Adrenal gland (tissue), 12 donors: ENCODE results near the gene S1PR4. TPM values are rescaled to one million over a fixed set of nuclear protein-coding genes. Genes with fewer than 3 reads are reported as not detected.

Experiments
- DNase-seq, 7 donors: peaks; one replicate each; pipeline ENCODE4 v3.0.0-alpha.2; 2019 to 2020
- H3K27ac ChIP-seq, 5 donors: fragments of 200-600 bp; sonication (generic) in 4 of 5; 1 replicate in 3 of 5; 2 replicates in 2 of 5; pipeline versions ENCODE4 v1.5.1 to v1.8.0; 2016 to 2020; ENCODE audit warnings: mild to moderate bottlenecking in 1 of 5
- H3K27me3 ChIP-seq: fragments of 200-600 bp; 2 replicates; pipeline ENCODE4 v1.8.0; 2021
- H3K36me3 ChIP-seq, 2 donors: fragments of 200-600 bp; replicated peaks in 1 of 2; 1 replicate in 1 of 2; 2 replicates in 1 of 2; pipeline versions ENCODE4 v1.5.1 to v1.8.0; 2018 to 2022
- H3K4me1 ChIP-seq, 2 donors: fragments of 200-600 bp; replicated peaks in 1 of 2; 1 replicate in 1 of 2; 2 replicates in 1 of 2; pipeline versions ENCODE4 v1.5.1 to v1.8.0; 2018 to 2021
- H3K4me3 ChIP-seq, 4 donors: fragments of 200-600 bp; sonication (generic) in 3 of 4; one replicate each; pipeline ENCODE4 v1.5.1; 2016 to 2018
- H3K9me3 ChIP-seq, 3 donors: fragments of 200-600 bp; sonication (generic) in 1 of 3; replicated peaks in 1 of 3; 1 replicate in 2 of 3; 2 replicates in 1 of 3; pipeline versions ENCODE4 v1.5.1 to v1.8.0; 2016 to 2021
- POLR2A ChIP-seq, 2 donors: fragments of 450-650 bp; IDR thresholded peaks; one replicate each; pipeline ENCODE4 v1.6.1; 2017; ENCODE audit warnings: antibody characterized with exemption in 2 of 2, mild to moderate bottlenecking in 2 of 2, moderate library complexity in 1 of 2
- WGBS, 4 donors: extraction: QIAGEN DNeasy Blood & Tissue Kit in 2 of 4; methylation state at CpG; one replicate each; pipeline versions ENCODE4 v1.1.5 to v1.1.7; 2013 to 2017; 5-methylcytosine and 5-hydroxymethylcytosine counted together
- intact Hi-C, 2 donors: fragments of 100-400 bp; cut with DNase I; formaldehyde crosslinking; loops; one replicate each; pipeline versions ENCODE4 v1.14.1 to v1.15.0; 2022 to 2023
- polyA plus RNA-seq, 3 donors: library from polyadenylated mRNA; stranded (reverse); fragments of 200-250 nt in 2 of 3; fragments of 350-450 nt in 1 of 3; fragmentation: Illumina TruSeq in 1 of 3; extraction: RNeasy Lipid Tissue Mini Kit (QIAGEN cat#74804) in 1 of 3; gene quantifications; one replicate each; pipeline ENCODE4 v1.2.3, GENCODE V29; 2013 to 2014
- total RNA-seq, 9 donors: library from RNA; depleted of rRNA in 4 of 9; stranded (reverse); fragments of >200 nt in 4 of 9; fragments of 120-200 nt in 1 of 9; fragmentation: NEBNext Ultra II Directional in 1 of 9; extraction: Animal tissue kit (Norgen Biotek cat#: 25700) in 1 of 9; gene quantifications; one replicate each; pipeline versions ENCODE4 v1.1.0 to v1.2.4, GENCODE V29; 2013 to 2023
- TF ChIP-seq, protein P1 (sequence below), 6 experiments: fragments of 450-650 bp in 4 of 6; fragments of 200-600 bp in 2 of 6; sonication (generic) in 1 of 6; IDR thresholded peaks; 1 replicate in 5 of 6; 2 replicates in 1 of 6; pipeline versions ENCODE4 v1.5.1 to v1.8.0; 2016 to 2021; ENCODE audit warnings: antibody characterized with exemption in 6 of 6, mild to moderate bottlenecking in 2 of 6, moderate library complexity in 1 of 6
- donor health status: healthy with polysubstance abuse.
- donor health status: Bipolar disorder and iron deficiency.
- donor health status: DM: yes; HTN: yes; CAD: no.
- donor health status: DM: no; HTN: no; CAD: no.
- donor health status: DM: no; HTN: no; CAD: no.
- donor health status: DM: yes; HTN: yes; CAD: no.

Gene S1PR4
- total and polyA plus RNA-seq, 12 donors = 0.78 to 5.5 (median 2.2) TPM; not detected in 1

DNA sequence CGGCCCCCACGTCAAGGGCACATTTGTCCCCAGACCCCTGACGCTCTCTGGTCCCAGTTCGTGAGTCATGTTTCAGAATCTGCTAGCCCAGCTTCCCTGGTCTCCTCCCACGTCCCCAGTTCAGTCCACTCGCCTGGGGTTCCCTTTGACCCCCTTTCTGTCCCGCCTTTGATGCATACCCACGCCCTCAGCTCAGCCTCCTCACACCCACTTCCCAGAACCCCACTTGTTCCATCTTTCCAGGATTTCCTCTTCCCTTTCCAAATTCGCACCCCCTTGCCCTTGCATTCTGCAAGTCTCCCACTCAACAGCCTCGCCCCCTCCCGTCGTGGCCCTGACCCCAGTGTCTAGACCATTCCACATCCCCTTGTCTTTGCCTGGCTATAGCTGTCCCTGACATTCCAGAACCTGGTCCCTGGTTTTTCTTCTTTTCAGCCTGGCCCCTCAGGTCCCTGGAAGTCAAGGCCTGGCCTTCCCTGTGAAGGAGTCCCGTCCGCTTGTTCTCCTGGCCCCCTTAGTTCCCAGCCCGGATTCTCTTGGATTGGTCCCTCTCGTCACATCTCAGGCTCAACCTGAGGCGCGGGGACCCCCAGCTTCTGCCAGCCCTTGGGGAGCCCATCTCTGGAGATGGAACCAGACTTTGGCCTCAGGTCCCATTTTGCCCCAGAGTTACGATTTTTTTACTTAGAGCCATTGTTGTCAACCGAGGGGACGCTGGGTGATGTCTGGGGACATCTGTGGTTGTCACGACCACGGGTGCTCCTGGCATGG is 8.5 kb downstream of the S1PR4 start:
- Histone ChIP-seq H3K27ac (peak overlapping the region; percentile 39 to 94 (median 83)), H3K36me3 (no peaks in the 10 kb centered on the region), H3K9me3 (no peaks in the 10 kb centered on the region), H3K27me3 (no peaks in the 10 kb centered on the region), H3K4me1 (peaks cover 35 to 49% of the 10 kb centered on the region in 2 donors), H3K4me3 (peak overlapping the region in 2 of 4 donors; percentile 60 to 100)
- intact Hi-C loops = no loop called here
- 40 to 47% (median 43%) methylated on average over 18 to 23 of the region's 23 CpGs for whole genome bisulfite sequencing, 4 donors
- peak in 3 of 7 donors; percentile 48 to 62 (median 58) for DNase-seq
- TF ChIP-seq, protein P1, sequence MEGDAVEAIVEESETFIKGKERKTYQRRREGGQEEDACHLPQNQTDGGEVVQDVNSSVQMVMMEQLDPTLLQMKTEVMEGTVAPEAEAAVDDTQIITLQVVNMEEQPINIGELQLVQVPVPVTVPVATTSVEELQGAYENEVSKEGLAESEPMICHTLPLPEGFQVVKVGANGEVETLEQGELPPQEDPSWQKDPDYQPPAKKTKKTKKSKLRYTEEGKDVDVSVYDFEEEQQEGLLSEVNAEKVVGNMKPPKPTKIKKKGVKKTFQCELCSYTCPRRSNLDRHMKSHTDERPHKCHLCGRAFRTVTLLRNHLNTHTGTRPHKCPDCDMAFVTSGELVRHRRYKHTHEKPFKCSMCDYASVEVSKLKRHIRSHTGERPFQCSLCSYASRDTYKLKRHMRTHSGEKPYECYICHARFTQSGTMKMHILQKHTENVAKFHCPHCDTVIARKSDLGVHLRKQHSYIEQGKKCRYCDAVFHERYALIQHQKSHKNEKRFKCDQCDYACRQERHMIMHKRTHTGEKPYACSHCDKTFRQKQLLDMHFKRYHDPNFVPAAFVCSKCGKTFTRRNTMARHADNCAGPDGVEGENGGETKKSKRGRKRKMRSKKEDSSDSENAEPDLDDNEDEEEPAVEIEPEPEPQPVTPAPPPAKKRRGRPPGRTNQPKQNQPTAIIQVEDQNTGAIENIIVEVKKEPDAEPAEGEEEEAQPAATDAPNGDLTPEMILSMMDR (IDR thresholded peaks at IDR 0.05) = no peak
- TF ChIP-seq POLR2A (IDR thresholded peaks at IDR 0.05) = no peak

DNA sequence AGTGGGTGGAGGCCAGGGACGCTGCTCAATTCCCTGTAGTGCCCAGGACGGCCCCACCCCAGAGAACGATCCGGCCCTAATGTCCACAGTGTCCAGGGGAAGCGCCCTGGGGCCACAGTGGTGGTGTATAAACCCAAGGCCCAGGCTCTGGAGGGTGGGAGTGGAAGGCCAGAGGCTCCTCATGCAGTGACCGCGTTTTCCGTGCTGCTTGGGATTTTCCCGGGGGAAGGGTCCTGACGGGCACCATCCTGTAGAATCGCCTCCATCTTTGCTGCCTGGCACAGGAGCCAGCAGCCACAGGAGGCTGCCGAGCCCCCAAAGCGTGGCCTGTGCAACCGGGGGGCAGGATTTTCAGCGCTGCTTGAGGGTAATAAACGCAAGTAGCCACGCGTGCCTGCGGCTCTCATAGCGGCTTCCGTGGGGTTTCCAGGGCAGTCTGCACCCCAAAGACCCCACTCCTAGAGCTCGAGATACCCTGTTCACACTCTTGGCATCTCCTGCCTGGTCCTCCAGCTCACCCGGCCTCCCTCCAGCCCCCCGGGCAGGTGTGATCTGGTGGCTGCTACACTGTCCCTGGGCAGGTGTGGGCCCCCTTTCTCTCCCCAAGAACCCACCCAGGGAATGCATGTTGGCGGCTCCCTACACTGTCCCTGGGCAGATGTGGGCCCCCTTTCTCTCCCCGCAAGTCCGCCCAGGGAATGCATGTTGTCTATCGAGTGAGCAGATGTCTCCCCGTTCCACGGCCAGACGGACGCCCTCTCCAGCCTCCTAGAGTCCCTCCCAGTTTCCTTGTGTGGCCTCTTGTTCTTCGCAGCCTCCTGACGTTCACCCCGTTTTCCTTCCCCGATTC is 9.3 kb downstream of the S1PR4 start:
- Histone ChIP-seq H3K27me3 (no peaks in the 10 kb centered on the region), H3K4me3 (no peak overlapping the region), H3K27ac (peak overlapping the region in 1 of 5 donors; percentile 30), H3K9me3 (no peaks in the 10 kb centered on the region), H3K36me3 (no peaks in the 10 kb centered on the region), H3K4me1 (peaks cover 35 to 49% of the 10 kb centered on the region in 2 donors)
- no peak for DNase-seq
- WGBS, 4 donors = 76 to 86% (median 78%) methylated on average over 16 to 36 of the region's 36 CpGs
- intact Hi-C loops = no loop called here
- TF ChIP-seq, protein P1 (IDR thresholded peaks at IDR 0.05) = no peak
- TF ChIP-seq POLR2A (IDR thresholded peaks at IDR 0.05) = no peak

DNA sequence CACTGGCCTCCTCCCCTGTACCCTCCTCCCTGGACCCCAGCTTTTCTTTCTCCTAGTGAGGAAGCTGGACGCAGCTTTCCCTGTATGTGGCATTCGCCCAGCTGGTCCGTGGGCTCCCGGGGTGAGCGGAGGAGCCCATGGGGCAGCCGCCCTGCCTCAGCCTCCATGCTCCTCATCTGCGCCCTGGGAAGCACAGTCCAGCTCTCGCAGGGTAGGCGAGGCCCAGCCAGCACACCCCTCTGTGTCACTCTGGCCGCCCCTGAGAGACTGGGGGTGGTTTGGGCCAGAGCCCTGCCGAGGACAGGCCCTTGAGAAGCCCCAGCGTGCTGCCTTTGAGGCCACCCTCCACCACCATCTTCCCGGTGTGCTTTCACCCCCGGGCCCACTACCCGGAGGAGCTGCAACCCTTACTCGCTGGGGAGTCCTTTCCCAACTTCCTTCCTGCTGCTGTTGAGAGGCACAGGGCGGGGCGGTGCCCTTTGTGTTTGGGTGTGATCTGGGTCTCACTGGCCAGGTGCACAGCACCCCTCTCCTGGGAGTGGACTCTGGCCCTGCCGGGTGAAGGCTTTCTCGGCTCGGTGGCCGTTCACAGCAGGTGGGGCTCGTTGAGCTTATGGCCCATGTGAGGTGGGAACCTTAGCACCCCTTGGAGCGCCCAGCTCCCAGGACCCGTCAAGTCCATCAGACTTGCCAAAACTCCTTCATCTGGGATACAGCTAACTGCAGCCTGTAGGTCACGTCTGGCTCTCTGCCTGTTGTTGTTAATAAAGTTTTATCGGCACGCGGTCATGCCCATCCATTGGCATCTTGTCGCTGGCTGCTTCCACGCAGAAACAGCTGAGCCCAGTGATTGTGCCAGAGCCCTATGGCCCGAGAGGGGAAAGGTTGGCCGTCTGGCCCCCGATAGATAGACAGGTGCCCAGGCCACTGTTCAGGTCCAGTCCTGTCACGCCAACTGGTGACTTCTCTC is 10.3 kb downstream of the S1PR4 start:
- 85 to 88% (median 86%) methylated on average over 25 to 35 of the region's 35 CpGs for WGBS, 4 donors
- peaks cover 0 to 4% of the 10 kb centered on the region in 2 donors for H3K36me3 ChIP-seq
- no peak overlapping the region for H3K4me3 ChIP-seq
- H3K4me1 ChIP-seq = peaks cover 35 to 49% of the 10 kb centered on the region in 2 donors
- TF ChIP-seq, protein P1 (IDR thresholded peaks at IDR 0.05) = no peak
- TF ChIP-seq POLR2A (IDR thresholded peaks at IDR 0.05) = no peak
- H3K27me3 ChIP-seq = no peaks in the 10 kb centered on the region
- no peaks in the 10 kb centered on the region for H3K9me3 ChIP-seq
- DNase-seq = peak in 2 of 7 donors; percentile 23 to 39
- peak overlapping the region in 4 of 5 donors; percentile 56 to 86 (median 66) for H3K27ac ChIP-seq
- intact Hi-C loops = no loop called here
